Upper lobe of left lung (tissue), 4 donors: Measurements from ENCODE around the gene NOL3.

ENCODE experiments used
- CTCF ChIP-seq, 6 experiments: fragments of 450-650 bp in 4 of 6; fragments of 200-600 bp in 2 of 6; sonication (generic) in 2 of 6; IDR thresholded peaks; one replicate each; pipeline ENCODE4 v1.5.1; 2016 to 2019; ENCODE audit warnings: antibody characterized with exemption in 6 of 6
- EP300 ChIP-seq, 4 donors: sonication (generic); formaldehyde crosslinking; IDR thresholded peaks; one replicate each; pipeline ENCODE4 v1.5.1; 2017; ENCODE audit warnings: antibody characterized with exemption in 4 of 4, control low read depth in 2 of 4
- POLR2A ChIP-seq, 4 donors: fragments of 450-650 bp; IDR thresholded peaks; one replicate each; pipeline ENCODE4 v1.5.1; 2016 to 2017; ENCODE audit warnings: antibody characterized with exemption in 4 of 4, mild to moderate bottlenecking in 2 of 4

- TF ChIP-seq EP300 (IDR thresholded peaks at IDR 0.05) (no peak), CTCF (IDR thresholded peaks at IDR 0.05) (no peak), POLR2A (IDR thresholded peaks at IDR 0.05) (no peak)
These were observed 35.9 kb downstream of the NOL3 start for GRCh38 chr16:67206129-67206837.
